Measurements from ENCODE around the gene ANO6. TPM values are rescaled to one million over a fixed set of nuclear protein-coding genes. Genes with fewer than 3 reads are reported as not detected.

The ANO6 gene
- total RNA-seq, 3 donors from 2014 or later (not counting 1 experiment from before 2014, with no cell fraction given), result 26.6 to 31.0 (median 30.4) TPM

DNA sequence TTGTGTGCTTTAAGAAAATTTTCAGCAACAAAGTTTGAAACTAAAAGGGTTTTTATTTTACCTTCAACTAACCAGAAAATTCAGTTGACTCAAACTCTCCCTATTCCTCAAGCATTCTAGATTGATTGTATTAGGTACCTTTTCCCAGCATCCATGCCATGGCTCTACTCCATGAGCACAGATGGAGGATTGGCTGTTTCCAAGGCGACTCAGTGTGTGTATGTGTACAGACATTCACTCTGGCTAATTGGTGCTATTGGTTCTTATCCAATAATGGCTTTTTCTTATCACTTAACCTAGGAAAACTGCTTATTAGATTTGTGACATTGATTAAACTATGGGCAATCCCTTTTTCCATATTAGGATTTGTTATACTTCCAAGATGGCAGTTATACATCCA, 202.6 kb downstream of the ANO6 start:
- intact Hi-C loops (cut with micrococcal nuclease), result no loop called here
- no peak overlapping the region for H3K27ac ChIP-seq (ENCODE audit: low read length)
- no peaks in the 10 kb centered on the region for H3K4me1 ChIP-seq (ENCODE audit: control insufficient read depth, insufficient read depth, low read length)
- ATAC-seq, result no peak
- no peak overlapping the region for H3K4me3 ChIP-seq (ENCODE audit: low read length)
- WGBS (ENCODE audit: insufficient coverage), result no CpG with 5 or more reads among the region's 1 CpG
- H3K36me3 ChIP-seq (ENCODE audit: control insufficient read depth, insufficient read depth, low read length), result peaks cover 42% of the 10 kb centered on the region
- DNase-seq, result no peak
- no peaks in the 10 kb centered on the region for H3K27me3 ChIP-seq (ENCODE audit: control insufficient read depth, insufficient read depth, low read length)
- H3K27ac Mint-ChIP-seq, result no peak overlapping the region
- H3K9me3 ChIP-seq (ENCODE audit: control insufficient read depth, insufficient read depth, low read length), result no peaks in the 10 kb centered on the region
- no peaks in the 10 kb centered on the region for H3K27me3 Mint-ChIP-seq (ENCODE audit: low read depth in 2 of 2)
- peaks cover 7% of the 10 kb centered on the region for H3K36me3 Mint-ChIP-seq
- TF ChIP-seq, protein P1, sequence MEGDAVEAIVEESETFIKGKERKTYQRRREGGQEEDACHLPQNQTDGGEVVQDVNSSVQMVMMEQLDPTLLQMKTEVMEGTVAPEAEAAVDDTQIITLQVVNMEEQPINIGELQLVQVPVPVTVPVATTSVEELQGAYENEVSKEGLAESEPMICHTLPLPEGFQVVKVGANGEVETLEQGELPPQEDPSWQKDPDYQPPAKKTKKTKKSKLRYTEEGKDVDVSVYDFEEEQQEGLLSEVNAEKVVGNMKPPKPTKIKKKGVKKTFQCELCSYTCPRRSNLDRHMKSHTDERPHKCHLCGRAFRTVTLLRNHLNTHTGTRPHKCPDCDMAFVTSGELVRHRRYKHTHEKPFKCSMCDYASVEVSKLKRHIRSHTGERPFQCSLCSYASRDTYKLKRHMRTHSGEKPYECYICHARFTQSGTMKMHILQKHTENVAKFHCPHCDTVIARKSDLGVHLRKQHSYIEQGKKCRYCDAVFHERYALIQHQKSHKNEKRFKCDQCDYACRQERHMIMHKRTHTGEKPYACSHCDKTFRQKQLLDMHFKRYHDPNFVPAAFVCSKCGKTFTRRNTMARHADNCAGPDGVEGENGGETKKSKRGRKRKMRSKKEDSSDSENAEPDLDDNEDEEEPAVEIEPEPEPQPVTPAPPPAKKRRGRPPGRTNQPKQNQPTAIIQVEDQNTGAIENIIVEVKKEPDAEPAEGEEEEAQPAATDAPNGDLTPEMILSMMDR (IDR thresholded peaks at IDR 0.05), result no peak
- H3K9me3 Mint-ChIP-seq, result no peaks in the 10 kb centered on the region
- no peak overlapping the region for H3K4me3 Mint-ChIP-seq
- H3K4me1 Mint-ChIP-seq, result peaks cover 0 to 5% of the 10 kb centered on the region in 2 donors

DNA sequence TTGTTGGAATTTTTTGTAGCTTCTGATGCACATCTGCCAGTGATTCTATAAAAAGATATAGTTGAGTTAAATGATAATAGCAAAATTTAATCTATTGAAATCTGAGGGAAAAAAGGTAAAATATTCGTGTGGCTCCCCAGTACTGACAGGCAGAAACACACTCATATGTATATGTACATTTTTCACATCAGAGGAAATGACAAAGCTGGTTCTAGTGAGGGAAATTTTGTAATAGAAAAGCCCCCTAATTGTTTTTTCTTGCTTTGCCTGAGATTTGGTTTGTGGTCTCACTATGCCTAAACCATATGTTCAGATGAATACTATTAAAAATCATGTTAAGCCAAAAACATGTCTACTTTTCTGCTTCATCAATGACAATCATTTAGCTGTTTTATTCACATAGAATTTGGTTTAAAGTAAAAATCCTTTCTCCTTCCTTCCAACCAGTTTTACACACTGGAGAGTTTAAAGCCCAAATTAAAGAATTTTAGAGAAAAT, 203.5 kb downstream of the ANO6 start:
- peaks cover 0 to 6% of the 10 kb centered on the region in 2 donors for H3K4me1 Mint-ChIP-seq
- H3K27me3 Mint-ChIP-seq (ENCODE audit: low read depth in 2 of 2), result no peaks in the 10 kb centered on the region
- H3K36me3 Mint-ChIP-seq, result peaks cover 13% of the 10 kb centered on the region
- Histone ChIP-seq H3K4me3 (ENCODE audit: low read length) (no peak overlapping the region), H3K9me3 (ENCODE audit: control insufficient read depth, insufficient read depth, low read length) (no peaks in the 10 kb centered on the region), H3K27me3 (ENCODE audit: control insufficient read depth, insufficient read depth, low read length) (no peaks in the 10 kb centered on the region), H3K4me1 (ENCODE audit: control insufficient read depth, insufficient read depth, low read length) (no peaks in the 10 kb centered on the region), H3K27ac (ENCODE audit: low read length) (no peak overlapping the region), H3K36me3 (ENCODE audit: control insufficient read depth, insufficient read depth, low read length) (peaks cover 42% of the 10 kb centered on the region)
- H3K27ac Mint-ChIP-seq, result no peak overlapping the region
- H3K9me3 Mint-ChIP-seq, result no peaks in the 10 kb centered on the region
- no CpG with 5 or more reads among the region's 1 CpG for WGBS (ENCODE audit: insufficient coverage)
- no peak overlapping the region for H3K4me3 Mint-ChIP-seq
- DNase-seq, result no peak
- TF ChIP-seq, protein P1 (IDR thresholded peaks at IDR 0.05), result no peak
- ATAC-seq, result no peak
- intact Hi-C loops (cut with micrococcal nuclease), result no loop called here

DNA sequence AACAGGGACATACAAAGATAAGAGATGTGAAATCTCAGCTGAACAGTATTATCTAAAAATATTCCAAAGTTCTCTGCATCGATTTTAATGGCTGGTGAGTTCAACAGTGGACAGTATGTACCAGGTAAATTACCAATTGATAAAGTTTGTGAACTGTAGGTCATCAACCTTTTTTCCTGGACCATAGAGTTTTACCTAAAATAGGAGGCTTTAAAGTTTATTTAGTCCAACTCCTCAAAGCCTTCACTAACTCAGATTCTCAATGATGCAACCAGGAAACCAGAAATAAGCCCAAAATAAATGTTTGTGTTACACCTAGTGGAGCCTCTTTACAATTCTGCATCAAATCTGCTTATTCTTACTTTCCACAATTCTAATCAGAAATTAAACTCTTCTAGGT, 205.8 kb downstream of the ANO6 start:
- DNase-seq (no peak), ATAC-seq (no peak)
- peaks cover 5 to 13% of the 10 kb centered on the region in 2 donors for H3K4me1 Mint-ChIP-seq
- Histone ChIP-seq H3K9me3 (ENCODE audit: control insufficient read depth, insufficient read depth, low read length) (no peaks in the 10 kb centered on the region), H3K4me3 (ENCODE audit: low read length) (no peak overlapping the region), H3K4me1 (ENCODE audit: control insufficient read depth, insufficient read depth, low read length) (no peaks in the 10 kb centered on the region), H3K36me3 (ENCODE audit: control insufficient read depth, insufficient read depth, low read length) (peaks cover 37% of the 10 kb centered on the region), H3K27ac (ENCODE audit: low read length) (no peak overlapping the region), H3K27me3 (ENCODE audit: control insufficient read depth, insufficient read depth, low read length) (no peaks in the 10 kb centered on the region)
- H3K9me3 Mint-ChIP-seq, result no peaks in the 10 kb centered on the region
- H3K4me3 Mint-ChIP-seq, result no peak overlapping the region
- intact Hi-C loops (cut with micrococcal nuclease), result no loop called here
- peaks cover 16% of the 10 kb centered on the region for H3K36me3 Mint-ChIP-seq
- WGBS (ENCODE audit: insufficient coverage), result no CpG with 5 or more reads among the region's 1 CpG
- TF ChIP-seq, protein P1 (IDR thresholded peaks at IDR 0.05), result no peak
- no peaks in the 10 kb centered on the region for H3K27me3 Mint-ChIP-seq (ENCODE audit: low read depth in 2 of 2)
- H3K27ac Mint-ChIP-seq, result no peak overlapping the region

DNA sequence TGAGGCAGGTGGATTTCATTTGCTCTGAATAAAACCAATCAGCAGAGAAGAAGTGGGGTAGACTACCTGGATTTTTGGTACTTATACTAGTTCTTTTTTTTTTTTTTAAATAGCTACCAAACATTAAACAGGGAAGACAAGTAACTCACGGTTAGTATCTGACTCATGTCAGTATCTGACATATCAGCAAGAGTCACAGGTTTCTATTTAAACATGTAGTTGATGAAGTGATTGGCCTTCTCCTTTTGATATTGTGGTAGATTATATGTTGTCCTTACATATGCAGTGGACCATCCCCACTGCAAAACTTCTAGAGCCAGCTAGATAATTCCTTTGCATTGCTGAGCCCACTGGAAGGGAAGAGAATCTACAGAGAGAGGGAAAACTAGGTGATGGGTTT, 208.0 kb downstream of the ANO6 start:
- H3K4me1 Mint-ChIP-seq, result peaks cover 5 to 13% of the 10 kb centered on the region in 2 donors
- no peak overlapping the region for H3K27ac Mint-ChIP-seq
- H3K4me3 Mint-ChIP-seq, result no peak overlapping the region
- TF ChIP-seq, protein P1 (IDR thresholded peaks at IDR 0.05), result no peak
- peaks cover 31% of the 10 kb centered on the region for H3K36me3 Mint-ChIP-seq
- Histone ChIP-seq H3K4me1 (ENCODE audit: control insufficient read depth, insufficient read depth, low read length) (no peaks in the 10 kb centered on the region), H3K27me3 (ENCODE audit: control insufficient read depth, insufficient read depth, low read length) (no peaks in the 10 kb centered on the region), H3K4me3 (ENCODE audit: low read length) (no peak overlapping the region), H3K36me3 (ENCODE audit: control insufficient read depth, insufficient read depth, low read length) (peaks cover 26% of the 10 kb centered on the region), H3K27ac (ENCODE audit: low read length) (no peak overlapping the region), H3K9me3 (ENCODE audit: control insufficient read depth, insufficient read depth, low read length) (no peaks in the 10 kb centered on the region)
- DNase-seq (no peak), ATAC-seq (no peak)
- H3K9me3 Mint-ChIP-seq, result no peaks in the 10 kb centered on the region
- 83% methylated on average over 1 of the region's 1 CpG for WGBS (ENCODE audit: insufficient coverage)
- intact Hi-C loops (cut with micrococcal nuclease), result no loop called here
- H3K27me3 Mint-ChIP-seq (ENCODE audit: low read depth in 2 of 2), result no peaks in the 10 kb centered on the region
